Neural cell (in vitro differentiated cells): ENCODE measurements around the gene RAPGEF3.

ENCODE experiments used
- CTCF ChIP-seq: fragments of 450-650 bp; IDR thresholded peaks from 2 replicates; pipeline ENCODE4 v1.5.1; 2014; ENCODE audit warnings: antibody characterized with exemption, mild to moderate bottlenecking, moderate library complexity; ENCODE audit not compliant: poor library complexity, severe bottlenecking
- EZH2 ChIP-seq: fragments of 200-600, 300-800 bp; shearing (Covaris generic), sonication (generic); IDR thresholded peaks from 2 replicates; pipeline ENCODE4 v1.6.1; 2014; ENCODE audit warnings: antibody characterized with exemption, low read length, borderline replicate concordance, mild to moderate bottlenecking; ENCODE audit not compliant: insufficient read depth, poor library complexity, severe bottlenecking

DNA sequence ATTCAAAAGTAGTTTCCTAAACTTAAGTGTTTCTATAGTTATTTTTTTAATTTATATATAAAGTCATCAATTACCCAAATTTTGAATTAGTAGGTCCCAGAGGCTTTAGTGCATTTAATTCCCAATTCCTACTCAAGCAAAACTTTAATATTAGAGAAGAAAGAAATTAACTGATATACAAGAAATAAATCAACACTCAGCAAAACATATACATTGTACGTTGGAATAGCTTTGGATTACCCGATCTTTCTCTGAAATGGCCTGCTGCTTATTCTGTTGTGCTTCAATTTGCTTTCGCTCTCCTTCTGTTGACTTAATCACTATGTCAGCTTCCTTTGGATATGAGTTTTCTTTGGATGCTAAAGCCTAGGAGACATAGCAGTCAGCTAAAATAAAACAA is 71.0 kb downstream of the RAPGEF3 start:
- no peak for TF ChIP-seq CTCF
- TF ChIP-seq EZH2, result no peak
